ENCODE results near the gene MS4A6E.

DNA sequence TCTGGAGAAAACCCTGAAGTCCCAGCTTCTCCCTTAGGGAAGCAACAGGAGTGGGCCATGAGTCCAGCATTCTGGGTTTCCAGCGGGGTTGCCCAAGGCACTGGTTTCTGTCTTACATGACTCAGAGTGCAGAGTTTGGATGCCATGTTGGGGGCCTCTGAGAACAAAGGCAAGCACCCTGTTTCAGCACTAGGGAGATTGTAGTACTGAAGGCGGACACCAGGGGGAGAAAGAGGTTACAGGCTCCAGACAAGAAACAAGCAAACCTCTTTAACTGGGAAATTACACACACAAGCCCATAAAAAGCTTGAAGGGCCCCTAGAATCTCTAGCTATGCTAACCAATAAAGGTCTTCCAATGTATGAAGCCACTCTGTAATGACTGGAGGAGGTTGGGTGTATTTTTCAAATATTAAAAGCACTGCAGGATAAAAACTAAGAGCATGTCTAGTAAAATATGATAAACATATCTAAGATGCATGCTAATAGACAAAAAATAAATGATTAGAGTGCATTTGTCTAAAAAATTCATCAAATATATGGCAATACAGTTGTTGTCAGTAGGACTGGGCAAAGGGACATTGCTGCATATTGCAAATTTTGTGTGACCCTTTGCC is 7.1 kb downstream of the MS4A6E start:
- TF ChIP-seq, protein P1, sequence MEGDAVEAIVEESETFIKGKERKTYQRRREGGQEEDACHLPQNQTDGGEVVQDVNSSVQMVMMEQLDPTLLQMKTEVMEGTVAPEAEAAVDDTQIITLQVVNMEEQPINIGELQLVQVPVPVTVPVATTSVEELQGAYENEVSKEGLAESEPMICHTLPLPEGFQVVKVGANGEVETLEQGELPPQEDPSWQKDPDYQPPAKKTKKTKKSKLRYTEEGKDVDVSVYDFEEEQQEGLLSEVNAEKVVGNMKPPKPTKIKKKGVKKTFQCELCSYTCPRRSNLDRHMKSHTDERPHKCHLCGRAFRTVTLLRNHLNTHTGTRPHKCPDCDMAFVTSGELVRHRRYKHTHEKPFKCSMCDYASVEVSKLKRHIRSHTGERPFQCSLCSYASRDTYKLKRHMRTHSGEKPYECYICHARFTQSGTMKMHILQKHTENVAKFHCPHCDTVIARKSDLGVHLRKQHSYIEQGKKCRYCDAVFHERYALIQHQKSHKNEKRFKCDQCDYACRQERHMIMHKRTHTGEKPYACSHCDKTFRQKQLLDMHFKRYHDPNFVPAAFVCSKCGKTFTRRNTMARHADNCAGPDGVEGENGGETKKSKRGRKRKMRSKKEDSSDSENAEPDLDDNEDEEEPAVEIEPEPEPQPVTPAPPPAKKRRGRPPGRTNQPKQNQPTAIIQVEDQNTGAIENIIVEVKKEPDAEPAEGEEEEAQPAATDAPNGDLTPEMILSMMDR (IDR thresholded peaks at IDR 0.05): peak; percentile 68
- no peak for TF ChIP-seq EZH2phosphoT487 (IDR thresholded peaks at IDR 0.05; ENCODE audit: borderline replicate concordance, low read depth)
- TF ChIP-seq MXI1 (IDR thresholded peaks at IDR 0.05; ENCODE audit: low read depth, low read length): no peak
